Right kidney (tissue), 1 donor: ENCODE data around the gene KISS1.

ENCODE experiments used
- DNase-seq: peaks from one replicate; pipeline ENCODE4 v3.0.0-alpha.2; 2016

KISS1 gene

DNA sequence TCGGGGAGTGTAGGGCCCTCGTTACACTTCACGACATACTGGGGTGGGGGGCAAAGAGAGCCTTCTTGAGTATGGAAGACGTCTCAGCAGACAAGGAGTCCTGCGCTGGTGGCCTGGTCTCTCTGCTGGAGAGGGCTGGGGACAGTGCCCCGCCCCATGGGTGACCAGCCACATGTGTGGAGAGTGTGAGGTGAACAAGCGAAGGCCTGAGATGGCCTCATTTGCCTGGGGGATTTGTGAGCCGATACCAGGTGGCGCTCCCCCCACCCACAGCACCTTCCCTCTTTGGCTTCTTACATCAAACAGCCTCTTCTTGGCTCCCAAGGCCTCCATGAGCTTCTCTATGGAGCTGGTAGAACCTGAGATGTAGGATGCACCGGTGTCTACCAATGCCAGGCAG lies 40.4 kb downstream of the KISS1 start:
- no peak for DNase-seq

DNA sequence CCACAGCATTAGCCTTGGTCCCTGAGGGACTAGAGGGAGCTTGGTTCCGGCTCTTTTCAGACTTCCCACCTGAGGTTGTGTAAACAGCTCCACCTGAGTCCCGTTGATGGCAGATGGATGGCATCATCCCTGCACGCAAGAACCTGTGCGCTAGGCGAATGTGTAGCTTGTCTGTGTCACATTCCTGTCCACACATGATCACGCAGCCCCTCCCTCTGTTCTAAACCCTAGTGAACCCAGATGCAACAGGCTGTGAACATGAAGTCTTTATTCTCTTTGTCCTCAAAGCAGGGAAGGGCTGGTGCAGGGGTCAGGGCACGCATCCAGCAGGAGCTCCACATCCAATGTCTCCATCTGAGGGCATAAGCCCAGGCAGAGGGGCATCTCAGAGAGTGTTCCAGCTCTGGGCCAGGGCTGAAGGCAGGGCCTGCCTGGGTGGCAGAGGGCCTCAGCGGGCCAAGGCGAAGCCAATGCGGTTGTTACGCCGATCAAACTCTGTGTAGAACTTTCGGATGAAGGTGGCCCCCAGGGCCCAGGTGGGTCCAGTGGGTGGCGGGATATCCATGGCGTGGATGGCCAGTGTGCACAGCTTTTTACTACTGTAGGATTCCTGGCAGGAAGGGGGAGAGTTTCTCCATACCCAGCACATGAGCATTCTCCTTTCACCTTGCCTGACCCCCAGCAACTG lies 41.6 kb downstream of the KISS1 start:
- no peak for DNase-seq

DNA sequence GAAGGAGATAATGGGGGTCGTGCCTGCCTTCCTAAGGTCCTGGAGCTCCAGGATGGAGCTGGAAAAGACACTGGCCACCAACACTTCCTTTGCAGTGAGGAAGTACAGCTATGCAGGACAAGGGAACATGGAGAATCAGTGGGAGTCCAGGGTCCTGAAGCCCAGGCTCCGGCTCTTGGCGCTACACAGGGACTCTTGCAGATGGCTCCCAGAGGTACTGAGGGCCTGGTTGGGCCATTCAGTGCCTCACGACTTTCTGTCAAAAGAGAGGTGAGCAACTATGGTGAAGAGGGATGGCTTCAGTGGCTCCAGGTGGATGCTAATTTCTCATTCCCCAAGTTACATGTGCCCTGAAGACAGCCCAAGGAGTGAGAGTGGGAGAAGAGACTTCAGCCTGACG lies 42.6 kb downstream of the KISS1 start:
- no peak for DNase-seq

DNA sequence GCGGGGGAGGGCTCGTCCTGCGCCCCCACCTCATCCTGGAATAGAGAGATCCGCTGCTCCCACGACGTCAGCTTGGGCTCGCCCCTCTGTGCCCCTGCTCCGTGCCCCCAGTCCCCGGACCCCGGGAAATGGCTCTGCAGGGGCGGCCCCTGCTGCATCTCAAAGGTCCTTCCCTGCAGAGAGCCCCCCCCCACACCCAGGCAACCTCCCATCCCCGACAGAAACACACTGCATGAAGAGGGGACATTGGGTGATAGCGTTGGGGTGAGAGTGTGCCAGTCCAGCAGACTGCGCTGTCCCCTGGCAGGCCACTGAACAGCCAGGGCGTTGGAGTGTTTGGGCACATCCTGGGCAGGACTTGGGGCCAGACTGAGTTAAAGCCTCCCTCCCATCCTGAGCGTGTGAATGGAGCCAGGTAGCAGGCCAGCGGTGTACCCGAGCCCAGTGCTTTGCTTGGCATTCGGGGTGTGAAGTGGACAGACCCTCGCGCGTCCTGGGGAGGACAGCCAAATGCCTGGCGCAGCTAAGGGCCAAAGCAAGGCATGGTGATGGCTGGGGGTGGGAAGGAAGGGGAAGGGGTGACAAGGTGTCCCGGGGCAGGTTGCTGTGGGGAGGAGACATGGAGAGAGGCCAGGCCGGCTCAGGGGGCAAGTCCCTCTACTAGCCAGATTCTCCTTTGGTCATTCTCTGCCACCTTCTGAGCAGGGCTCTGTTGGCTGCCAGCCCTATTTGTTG lies 43.8 kb downstream of the KISS1 start:
- peak; percentile 61 for DNase-seq

DNA sequence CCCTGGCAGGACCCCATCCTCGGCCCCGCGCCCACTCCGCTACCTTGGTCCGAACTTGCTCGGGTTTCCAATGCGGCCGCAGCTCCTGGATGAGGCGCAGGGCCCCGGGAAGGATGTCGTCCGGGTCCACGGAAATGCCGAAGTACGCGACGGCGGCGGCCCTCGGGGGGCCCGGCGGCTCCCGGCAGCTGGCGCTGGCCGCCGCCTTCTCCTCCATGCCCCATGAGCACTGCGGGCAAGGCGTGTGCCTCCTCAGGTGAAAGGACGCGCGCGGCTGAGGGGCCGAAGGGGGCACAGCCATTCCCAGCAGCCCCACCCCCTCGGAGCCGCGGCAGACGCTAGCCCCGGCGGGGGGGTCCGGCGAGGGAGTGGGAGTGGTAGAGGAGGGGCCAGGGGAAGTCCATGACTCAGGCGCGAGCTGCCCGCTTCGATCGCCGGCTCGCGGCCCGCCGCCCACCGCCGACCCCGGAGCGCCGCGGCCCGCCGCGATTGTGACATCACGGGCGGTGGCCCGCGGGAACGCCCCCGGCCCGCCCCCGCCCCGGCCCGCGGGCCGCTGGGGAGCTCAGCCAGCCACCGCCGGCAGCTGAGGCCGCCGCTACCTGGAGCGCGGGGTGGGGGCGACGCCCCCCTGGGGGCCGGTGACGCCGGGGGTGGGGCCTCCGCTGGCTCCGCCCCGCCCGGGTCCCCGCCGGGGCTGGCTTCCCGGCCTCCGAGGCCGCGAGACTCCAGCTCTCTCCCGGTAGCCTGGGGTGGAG lies 44.6 kb downstream of the KISS1 start, which contains the start of gene ETNK2:
TSS of gene ETNK2 (minus strand) at position 493 of the 758 bp plus-strand sequence. CDS start at position 301, 192 bp downstream.
- DNase-seq: peak; percentile 87

DNA sequence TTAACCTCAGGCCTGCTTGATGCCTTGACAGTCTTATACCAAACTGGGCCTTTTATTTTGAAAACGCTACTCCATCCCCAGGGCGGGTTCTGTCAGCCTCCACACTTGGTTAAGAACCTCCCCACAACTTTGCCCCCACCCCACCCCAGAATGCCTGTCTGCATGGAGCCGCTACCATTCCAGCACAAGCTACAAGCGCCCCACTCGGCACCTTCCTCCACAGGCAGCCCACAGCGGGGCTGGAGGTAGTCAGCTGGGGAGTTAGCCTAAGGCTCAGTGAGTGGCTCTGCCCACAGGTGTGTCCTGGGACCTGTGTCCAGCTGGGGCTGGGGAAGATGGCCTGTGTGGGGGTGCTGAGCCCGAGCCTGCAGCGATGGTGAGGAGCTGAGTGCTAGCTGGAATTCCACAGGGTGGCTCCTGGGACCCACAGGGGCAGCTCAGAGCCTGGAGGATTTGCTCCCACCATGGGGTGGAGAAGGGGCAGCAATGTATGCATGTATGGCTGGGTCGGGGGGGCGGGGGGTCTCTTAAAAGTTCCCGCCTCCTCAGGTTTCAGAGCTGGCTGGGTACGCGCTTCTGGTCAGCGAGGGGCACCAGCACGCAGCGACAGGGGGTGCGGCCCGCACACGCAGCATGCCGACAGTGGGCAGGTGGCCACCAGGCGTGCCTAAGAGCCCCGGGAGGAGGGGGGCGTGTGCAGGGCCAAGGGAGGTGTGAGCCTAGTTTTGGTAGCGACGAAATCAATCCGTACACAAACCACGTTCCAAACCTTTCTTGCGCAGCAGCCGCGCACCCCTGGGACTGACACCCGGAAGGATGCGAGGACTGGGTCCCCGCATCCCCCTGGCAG lies 45.4 kb downstream of the KISS1 start:
- peak; percentile 57 for DNase-seq

DNA sequence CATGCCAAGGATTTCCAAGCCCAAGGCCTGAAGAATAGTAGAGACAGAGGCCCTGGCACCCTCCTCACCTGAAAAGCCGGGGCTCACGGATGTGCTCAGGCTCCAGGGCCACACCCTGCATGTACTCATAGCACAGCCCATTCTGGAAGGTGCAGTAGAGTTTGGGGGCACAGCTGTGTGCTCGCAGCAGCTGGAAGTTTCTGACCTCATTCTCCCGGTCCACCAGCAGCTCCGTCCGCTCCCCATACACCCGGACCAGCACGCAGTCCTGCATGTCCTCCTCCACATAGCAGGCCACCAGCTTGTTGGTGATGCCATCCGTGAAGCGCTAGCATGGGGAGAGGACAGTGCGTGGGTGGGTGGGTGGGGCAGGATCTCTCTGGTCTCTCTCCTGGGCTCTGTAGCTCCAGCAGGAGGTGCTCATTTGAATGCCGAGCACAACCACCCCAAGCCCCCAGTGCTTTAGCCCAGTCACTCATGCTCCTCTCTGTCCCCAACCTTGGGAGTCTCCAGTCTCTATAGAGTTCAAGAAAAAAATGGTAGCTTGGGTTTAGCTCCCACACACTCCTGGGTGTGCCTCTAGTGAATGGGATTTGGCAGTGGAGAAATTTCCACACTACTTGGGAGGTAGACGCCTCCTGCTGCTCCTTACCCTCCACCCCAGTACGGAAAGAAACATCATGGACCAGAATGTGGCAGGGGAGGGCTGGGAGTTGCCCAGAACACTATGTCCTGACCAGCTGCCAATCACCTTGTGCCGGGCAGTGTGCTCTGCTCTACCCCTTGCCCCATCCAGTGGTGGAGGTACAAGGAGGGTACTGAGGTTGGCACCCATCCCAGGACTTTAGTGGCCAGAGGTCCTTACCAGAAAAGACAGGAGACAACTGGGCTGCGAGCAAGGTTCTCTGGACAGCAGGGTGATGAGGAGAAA lies 46.4 kb downstream of the KISS1 start:
- DNase-seq: no peak

DNA sequence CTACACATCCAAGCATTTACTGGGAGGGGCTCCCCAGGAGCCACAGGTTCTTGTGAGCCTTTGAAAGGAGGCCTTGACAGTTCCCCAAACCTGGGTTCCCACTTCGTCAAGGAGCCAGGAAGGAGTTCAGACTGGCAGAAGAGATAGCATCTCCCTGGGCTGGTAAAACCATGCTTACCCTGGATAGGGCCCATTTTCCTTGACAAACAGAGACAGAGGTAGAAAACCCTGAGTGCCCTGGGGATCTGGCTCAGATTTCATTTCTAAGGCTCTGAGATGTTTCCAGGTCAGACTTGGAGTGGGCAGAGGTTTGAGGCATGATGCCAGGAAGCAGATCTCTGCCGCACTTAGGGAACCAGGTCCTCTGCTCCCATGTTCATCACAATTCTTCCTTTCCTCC lies 47.2 kb downstream of the KISS1 start:
- no peak for DNase-seq

DNA sequence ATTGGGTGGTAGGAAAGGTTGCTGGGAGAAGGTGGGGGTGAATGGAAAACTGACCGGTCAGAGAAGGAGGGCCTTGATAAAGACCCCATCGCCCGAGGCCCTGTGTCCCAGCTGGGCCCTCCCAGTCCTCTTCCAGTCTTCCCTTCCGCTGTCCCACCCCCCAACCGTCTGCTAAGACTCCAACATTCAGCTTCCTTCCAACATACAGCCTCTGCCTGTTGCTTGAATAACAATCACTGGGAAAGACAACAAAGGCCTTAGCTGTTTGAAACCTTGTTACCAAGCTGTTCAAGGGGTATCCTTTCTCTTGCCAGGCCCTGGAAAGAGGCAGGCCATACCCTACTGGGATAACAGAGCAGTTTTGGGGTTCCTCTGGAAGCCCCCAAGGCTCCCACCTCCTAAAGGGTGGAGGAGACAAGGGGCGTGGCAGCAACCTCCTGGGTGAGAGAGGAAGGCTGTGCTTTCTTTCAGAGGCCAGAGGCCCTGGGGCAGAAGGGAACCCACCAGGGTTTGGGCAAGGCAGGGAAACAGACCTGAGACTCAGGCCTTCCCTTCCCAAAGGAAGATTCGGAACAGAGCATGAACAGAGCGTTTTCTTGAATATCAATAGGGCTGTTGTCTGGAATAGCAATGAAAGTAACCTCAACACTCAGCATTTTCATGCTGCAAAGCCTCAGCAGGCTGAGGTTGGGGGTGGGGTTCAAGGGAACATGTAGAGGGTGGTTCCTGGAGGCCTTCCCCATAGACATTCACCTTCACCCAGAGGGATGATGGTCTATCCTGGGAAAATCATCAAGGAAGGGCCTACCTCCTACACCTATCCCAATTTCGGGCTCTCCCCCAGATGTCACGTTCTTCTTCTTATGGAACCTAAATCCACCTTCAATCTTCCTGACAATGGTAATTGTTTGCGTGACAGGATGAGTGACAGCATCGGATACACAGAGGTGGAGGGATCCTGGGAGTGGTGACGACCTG lies 48.6 kb downstream of the KISS1 start:
- DNase-seq: no peak

DNA sequence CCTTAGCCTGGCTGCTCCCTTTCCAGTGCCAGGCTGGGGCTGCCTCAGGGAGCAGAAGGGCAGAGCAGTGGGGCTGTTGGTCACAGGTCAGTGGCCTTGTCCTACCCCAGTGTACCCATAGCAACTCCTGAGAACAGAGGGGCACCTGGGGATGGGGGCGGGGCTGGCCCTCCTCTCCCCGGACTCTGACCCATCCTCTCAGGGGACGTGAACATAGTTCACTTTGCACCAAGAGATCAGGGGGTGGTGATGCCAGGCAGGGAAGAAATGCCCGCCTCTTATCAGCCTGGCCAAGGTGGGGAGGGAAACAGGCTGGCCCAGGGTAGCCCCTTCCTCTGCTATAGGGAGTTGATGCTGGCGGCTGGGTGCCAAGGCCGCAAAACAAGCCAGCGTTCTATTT lies 49.3 kb downstream of the KISS1 start:
- no peak for DNase-seq

DNA sequence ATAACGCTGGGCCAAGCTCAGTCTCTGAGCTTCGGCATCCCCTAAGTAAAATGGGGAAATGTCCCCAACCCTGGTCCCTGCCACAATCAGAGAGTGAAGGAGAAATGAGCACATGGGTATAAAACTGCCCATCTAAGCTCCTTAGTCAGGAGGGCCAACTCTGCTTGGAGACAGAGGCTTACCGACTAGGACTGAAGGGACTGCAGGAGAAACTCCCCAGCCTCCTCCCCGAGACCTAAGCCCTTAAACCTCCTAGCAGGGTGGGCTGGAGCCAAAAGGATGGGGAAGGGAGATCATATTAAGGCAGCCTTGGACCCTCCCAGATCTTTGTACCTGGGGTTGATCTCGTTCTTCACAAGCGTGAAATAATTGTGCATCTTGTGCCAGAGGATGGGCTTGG lies 50.0 kb downstream of the KISS1 start:
- DNase-seq: no peak

DNA sequence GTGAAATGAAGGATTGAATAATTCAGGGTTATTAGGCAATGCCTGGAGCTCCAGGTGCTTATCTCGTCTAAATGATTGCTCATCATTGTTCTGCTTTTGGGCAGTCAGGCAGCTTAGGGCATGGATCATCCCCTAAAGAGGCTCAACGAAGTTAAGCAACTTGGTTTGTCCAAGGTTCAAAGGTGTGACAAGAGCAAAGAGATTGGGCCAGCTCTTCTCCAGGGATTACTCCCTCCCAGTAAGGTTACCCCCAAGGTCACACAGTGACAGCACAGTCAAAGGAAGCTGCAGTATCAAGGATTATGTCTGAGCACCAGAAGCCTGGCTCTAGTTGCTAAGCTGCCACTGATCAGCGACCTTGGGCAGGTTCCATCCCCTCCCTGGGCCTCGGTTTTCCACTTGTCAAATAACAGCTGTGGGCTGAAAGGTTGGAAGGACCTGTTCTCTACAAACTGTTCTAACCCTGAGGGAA lies 51.2 kb downstream of the KISS1 start:
- DNase-seq: no peak

DNA sequence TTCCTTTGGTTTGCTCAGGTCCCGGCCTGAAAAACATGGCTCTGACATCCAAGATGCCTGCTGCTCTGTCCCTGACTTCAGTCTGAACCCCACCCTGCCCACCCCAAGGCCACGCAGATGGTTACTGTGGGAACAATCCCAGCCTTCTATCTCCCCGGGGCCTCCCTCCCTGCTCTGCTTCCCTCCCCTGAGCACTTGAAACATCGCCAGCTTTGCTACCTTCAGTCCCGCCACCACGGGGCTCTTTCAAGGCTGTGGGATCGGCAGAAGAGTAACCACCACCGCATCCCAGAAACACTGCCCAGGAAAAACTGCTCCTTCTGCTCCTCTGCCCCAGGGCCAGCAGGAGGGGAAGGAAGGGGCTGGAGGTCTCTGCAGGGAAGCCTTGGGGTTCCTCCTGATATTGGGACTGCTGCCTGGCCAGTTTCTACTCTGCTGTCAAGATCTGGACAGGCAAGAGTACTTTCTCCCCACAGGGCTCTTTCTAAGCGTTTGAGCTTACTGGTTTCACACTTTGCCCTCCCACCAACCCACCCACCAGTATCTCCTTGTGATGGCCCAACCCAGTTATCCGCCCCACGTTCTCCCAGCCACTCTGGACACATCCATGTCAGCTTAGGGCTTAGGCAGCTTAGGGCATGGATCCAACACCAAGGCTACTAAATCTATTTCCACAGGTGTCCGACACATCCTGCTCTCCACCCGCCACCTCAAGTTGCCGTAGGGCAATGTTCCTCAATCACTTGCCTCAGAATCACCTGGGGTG lies 52.8 kb downstream of the KISS1 start:
- DNase-seq: no peak

DNA sequence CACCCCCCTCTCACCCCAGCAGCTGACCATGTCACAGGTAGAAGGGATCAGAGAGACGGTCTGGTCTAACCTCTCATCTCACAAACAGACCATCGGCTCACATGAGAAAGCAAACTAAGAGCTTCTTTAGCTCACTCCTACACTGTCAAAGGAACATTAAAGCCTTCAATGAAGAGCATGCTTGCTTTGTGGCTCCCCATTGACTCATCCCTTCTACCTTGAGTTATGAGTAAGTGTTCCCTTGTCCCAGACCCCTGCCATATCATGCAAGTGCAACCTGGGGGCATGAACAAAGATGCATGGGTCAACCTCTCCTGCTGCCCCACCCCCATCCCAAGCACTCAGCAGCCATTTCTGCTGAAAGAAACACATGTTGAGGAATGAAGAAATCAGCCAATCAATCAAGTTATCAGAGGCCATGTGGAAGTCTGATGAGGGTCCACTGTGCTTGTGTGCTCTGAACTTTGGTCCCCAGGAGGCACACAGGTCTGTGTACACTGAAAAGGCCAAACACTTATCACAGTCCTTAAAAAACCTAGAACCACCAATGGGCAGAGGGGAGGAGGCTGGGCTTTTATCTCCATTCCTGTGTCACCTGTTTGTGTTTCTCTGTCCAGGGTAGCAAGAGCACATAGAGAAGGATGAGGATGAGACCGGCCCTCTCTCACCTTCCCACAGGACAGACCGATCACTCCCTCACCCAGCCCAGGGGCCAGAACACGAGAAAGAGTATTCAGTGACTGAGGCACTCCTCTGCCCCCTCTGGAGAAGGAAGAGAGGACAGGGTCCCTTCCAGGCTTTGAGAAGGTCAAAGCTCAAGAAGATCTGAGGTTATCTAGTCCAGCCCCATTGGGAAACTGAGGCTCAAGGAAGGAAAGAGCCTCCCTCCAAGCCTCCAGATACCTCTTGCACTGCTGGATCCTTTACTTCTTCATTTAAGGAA lies 54.0 kb downstream of the KISS1 start:
- DNase-seq: no peak

DNA sequence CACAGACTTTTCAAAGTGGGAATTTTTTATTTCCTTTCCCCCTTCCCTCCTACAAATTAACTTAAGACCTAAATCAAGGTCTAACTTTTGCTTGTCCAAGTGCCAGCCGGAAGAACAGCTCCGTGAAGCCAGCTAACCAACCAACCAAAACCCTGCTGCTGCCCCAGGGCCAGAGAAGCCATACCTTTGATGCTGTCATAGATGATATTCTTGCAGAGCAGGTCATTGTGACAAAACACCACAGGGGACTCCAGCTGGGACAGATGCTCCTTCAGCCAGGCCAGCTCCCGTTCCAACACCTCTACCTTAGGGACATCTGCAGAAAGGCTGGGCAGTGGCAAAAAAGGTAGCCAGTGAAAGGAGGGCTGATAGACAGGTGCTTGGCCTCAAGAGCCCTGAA lies 55.2 kb downstream of the KISS1 start:
- no peak for DNase-seq
